Measurements from ENCODE around the gene SP140L.
"Not testable (repeated sequence)": the region's sequence is repeated elsewhere in the genome, so short reads cannot be mapped to it uniquely, and the experiment has no call there.

SP140L gene

GRCh38 chr2:230335461-230335863 is 8.5 kb downstream of the SP140L start:
- no peak for DNase-seq (ENCODE audit: low read depth)
- no peak for TF ChIP-seq CTCF (IDR thresholded peaks at IDR 0.05; ENCODE audit: control insufficient read depth, insufficient read depth, low read depth, low read length, missing control alignments)
- H3K4me3 ChIP-seq (ENCODE audit: control insufficient read depth, low read depth, low read length) = no peak overlapping the region

GRCh38 chr2:230335864-230336506 is 9.0 kb downstream of the SP140L start:
- DNase-seq (ENCODE audit: low read depth) = no peak
- no peak overlapping the region for H3K4me3 ChIP-seq (ENCODE audit: control insufficient read depth, low read depth, low read length)
- TF ChIP-seq CTCF (IDR thresholded peaks at IDR 0.05; ENCODE audit: control insufficient read depth, insufficient read depth, low read depth, low read length, missing control alignments) = no peak

DNA sequence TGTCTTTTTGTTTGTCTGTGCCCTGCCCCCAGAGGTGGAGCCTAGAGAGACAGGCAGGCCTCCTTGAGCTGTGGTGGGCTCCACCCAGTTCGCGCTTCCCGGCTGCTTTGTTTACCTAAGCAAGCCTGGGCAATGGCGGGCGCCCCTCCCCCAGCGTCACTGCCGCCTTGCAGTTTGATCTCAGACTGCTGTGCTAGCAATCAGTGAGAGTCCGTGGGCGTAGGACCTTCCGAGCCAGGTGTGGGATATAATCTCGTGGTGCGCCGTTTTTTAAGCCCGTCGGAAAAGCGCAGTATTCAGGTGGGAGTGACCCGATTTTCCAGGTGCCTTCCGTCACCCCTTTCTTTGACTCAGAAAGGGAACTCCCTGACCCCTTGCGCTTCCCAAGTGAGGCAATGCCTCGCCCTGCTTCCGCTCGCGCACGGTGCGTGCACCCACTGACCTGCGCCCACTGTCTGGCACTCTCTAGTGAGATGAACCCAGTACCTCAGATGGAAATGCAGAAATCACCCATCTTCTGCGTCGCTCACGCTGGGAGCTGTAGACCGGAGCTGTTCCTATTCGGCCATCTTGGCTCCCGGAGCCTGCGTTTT is 15.0 kb downstream of the SP140L start:
- not testable (repeated sequence) for DNase-seq (ENCODE audit: low read depth); H3K4me3 ChIP-seq (ENCODE audit: control insufficient read depth, low read depth, low read length)

DNA sequence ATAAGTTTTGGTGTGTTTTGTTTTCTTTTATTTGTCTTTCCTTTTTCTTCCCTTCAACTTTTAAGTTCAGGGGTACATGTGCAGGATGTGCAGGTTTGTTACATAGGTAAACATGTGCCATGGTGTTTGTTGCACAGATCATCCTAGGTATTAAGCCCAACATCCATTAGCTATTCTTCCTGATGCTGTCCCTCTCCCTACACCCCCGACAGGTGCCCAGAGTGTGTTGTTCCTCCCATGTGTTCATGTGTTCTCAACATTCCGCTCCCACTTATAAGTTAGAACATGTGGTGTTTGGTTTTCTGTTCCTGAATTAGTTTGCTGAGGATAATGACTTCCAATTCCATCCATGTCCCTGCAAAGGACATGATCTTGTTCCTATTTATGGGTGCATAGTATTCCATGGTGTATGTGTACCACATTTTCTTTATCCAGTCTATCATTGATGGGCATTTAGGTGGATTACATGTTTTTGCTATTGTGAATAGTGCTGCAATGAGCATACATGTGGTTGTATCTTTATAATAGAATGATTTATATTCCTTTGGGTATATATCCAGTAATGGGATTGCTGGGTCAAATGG is 16.1 kb downstream of the SP140L start:
- DNase-seq (ENCODE audit: low read depth); H3K4me3 ChIP-seq (ENCODE audit: control insufficient read depth, low read depth, low read length): not testable (repeated sequence)

DNA sequence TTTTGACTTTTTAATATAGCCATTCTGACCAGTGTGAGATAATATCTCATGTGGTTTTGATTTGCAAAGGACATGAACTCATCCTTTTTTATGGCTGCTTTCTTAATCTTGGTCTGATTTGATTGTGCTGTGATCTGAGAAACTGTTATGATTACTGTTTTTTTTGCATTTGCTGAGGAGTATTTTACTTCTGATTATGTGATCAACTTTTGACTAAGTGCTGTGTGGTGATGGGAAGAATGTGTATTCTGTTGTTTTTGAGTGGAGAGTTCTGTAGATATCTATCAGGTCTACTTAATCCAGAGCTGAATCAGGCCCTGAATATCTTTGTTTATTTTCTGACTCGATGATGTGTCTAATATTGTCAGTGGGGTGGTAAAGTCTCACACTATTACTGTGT is 16.8 kb downstream of the SP140L start:
- no peak for DNase-seq (ENCODE audit: low read depth)
- no peak overlapping the region for H3K4me3 ChIP-seq (ENCODE audit: control insufficient read depth, low read depth, low read length)
- TF ChIP-seq CTCF (IDR thresholded peaks at IDR 0.05; ENCODE audit: control insufficient read depth, insufficient read depth, low read depth, low read length, missing control alignments) = no peak

DNA sequence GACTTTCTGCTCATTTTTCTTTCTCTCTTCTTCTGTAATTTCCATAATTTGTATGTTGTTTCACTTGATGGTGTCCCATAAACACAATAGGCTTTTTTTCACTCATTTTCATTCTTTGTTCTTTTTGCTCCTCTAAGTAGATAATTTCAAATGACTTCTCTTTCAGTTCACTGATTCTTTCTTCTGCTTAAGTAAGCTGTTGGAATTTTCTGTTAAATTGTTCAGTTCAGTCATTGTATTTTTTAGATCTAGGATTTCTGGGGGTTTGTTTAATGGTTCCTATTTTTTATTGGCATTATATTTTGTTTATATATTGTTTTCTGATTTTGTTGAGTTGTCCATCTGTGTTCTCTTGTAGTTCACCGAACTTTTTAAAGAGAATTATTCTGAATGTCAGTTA is 19.5 kb downstream of the SP140L start:
- TF ChIP-seq CTCF (IDR thresholded peaks at IDR 0.05; ENCODE audit: control insufficient read depth, insufficient read depth, low read depth, low read length, missing control alignments) = no peak
- no peak for DNase-seq (ENCODE audit: low read depth)
- H3K4me3 ChIP-seq (ENCODE audit: control insufficient read depth, low read depth, low read length) = no peak overlapping the region

DNA sequence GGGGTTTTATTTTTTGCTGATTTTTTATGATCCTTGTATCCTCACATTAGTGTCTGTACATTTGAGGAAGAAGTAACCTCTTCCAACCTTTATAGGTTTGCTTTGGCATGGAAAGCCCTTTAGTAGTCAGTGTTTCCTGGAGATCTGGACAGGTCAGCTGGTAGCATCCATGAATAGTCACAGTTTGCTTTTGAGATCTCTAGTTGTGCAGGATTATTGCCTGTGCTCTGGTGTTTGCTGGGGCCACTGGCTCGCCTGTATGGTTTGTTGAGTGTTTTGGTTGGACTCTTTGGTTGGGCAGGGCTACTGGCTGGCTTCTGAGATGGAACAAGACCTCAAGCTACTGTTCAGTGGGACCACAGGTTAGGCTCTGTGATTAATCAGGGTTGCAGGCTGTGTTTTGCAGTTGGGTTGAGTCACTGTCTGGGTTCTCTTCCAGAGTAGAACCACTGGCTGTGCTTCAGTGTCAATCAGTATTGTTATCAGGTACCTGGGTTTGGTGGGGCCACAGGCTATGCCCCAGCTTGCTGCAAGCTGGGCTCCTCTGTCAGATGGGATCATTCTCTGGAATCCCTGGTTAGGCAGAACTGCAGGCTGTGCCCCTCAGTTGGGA is 20.0 kb downstream of the SP140L start:
- DNase-seq (ENCODE audit: low read depth) = no peak
- H3K4me3 ChIP-seq (ENCODE audit: control insufficient read depth, low read depth, low read length) = no peak overlapping the region
- no peak for TF ChIP-seq CTCF (IDR thresholded peaks at IDR 0.05; ENCODE audit: control insufficient read depth, insufficient read depth, low read depth, low read length, missing control alignments)
